ENCODE data around the gene MCF2L. TPM values are rescaled to one million over a fixed set of nuclear protein-coding genes. Genes with fewer than 3 reads are reported as not detected.

Gene MCF2L
- total and polyA plus RNA-seq, 9 of the 15 experiments (the other 6 are each of a cell fraction or from before 2014, with no cell fraction given) = 0.05 to 0.25 (median 0.18) TPM; not detected in 5

- no peak for TF ChIP-seq CUX1 (CRISPR knock-in tag; IDR thresholded peaks at IDR 0.05)
- TF ChIP-seq GABPA (tag; conservative IDR thresholded peaks at IDR 0.05; ENCODE audit: low read depth) = no peak
- no peak for TF ChIP-seq ZNF175 (CRISPR knock-in tag; IDR thresholded peaks at IDR 0.05; ENCODE audit: low read depth)
- no peak for TF ChIP-seq ZNF41 (CRISPR knock-in tag; conservative IDR thresholded peaks at IDR 0.05)
- no peak for TF ChIP-seq PRDM10 (IDR thresholded peaks at IDR 0.05; ENCODE audit: partially characterized antibody)
- no peak for TF ChIP-seq ATF4 (CRISPR knock-in tag; IDR thresholded peaks at IDR 0.05)
- no peak for TF ChIP-seq GTF2B (IDR thresholded peaks at IDR 0.05; ENCODE audit: extremely low read depth, insufficient read length)
- TF ChIP-seq GTF2A2 (tag; IDR thresholded peaks at IDR 0.05) = no peak
Observed at GRCh38 chr13:113086991-113087922, 118.2 kb downstream of the MCF2L start (continued).

Data from K562 (cell line).